GM18520 (cell line): Measurements from ENCODE around the gene CAPN1.
"Not testable (repeated sequence)": the region's sequence is repeated elsewhere in the genome, so short reads cannot be mapped to it uniquely, and the experiment has no call there.

ENCODE experiments used
- ATAC-seq: cut with Tn5 transposase; IDR thresholded peaks from one replicate; pipeline ENCODE4 v1.9.1; 2021; ENCODE audit not compliant: unreplicated experiment

Gene CAPN1

GRCh38 chr11:65215441-65216076, 33.8 kb downstream of the CAPN1 start:
- no peak for ATAC-seq

GRCh38 chr11:65216830-65217229, 35.1 kb downstream of the CAPN1 start:
- no peak for ATAC-seq

- ATAC-seq = no peak
Observed at GRCh38 chr11:65217441-65218423, 36.0 kb downstream of the CAPN1 start.

- no peak for ATAC-seq
Observed at GRCh38 chr11:65218446-65218845, 36.7 kb downstream of the CAPN1 start.

- ATAC-seq = no peak
Observed at GRCh38 chr11:65219930-65220213, 38.1 kb downstream of the CAPN1 start.

GRCh38 chr11:65221026-65221425, 39.3 kb downstream of the CAPN1 start:
- ATAC-seq = no peak

GRCh38 chr11:65223011-65223410, 41.3 kb downstream of the CAPN1 start:
- ATAC-seq = no peak

- no peak for ATAC-seq
Observed at GRCh38 chr11:65224930-65225278, 43.2 kb downstream of the CAPN1 start.

GRCh38 chr11:65225279-65226102, 43.8 kb downstream of the CAPN1 start:
- no peak for ATAC-seq

GRCh38 chr11:65226103-65226442, 44.3 kb downstream of the CAPN1 start:
- no peak for ATAC-seq

- ATAC-seq = no peak
Observed at GRCh38 chr11:65227879-65228278, 46.2 kb downstream of the CAPN1 start.

GRCh38 chr11:65236194-65237059, 54.7 kb downstream of the CAPN1 start:
- no peak for ATAC-seq

GRCh38 chr11:65238302-65238701, 56.6 kb downstream of the CAPN1 start:
- ATAC-seq = not testable (repeated sequence)

- ATAC-seq = no peak
Observed at GRCh38 chr11:65241134-65241533, 59.4 kb downstream of the CAPN1 start.

- no peak for ATAC-seq
Observed at GRCh38 chr11:65241692-65242091, 60.0 kb downstream of the CAPN1 start.

GRCh38 chr11:65242389-65242788, 60.7 kb downstream of the CAPN1 start:
- no peak for ATAC-seq

- no peak for ATAC-seq
Observed at GRCh38 chr11:65243797-65244196, 62.1 kb downstream of the CAPN1 start.

GRCh38 chr11:65245046-65245445, 63.3 kb downstream of the CAPN1 start:
- ATAC-seq = not testable (repeated sequence)

- ATAC-seq = no peak
Observed at GRCh38 chr11:65246506-65246905, 64.8 kb downstream of the CAPN1 start.

- not testable (repeated sequence) for ATAC-seq
Observed at GRCh38 chr11:65248184-65248710, 66.5 kb downstream of the CAPN1 start.

- no peak for ATAC-seq
Observed at GRCh38 chr11:65251476-65251875, 69.7 kb downstream of the CAPN1 start.
